Activated T-helper 17 cell treated with anti-CD3 and anti-CD28 coated beads, Interleukin-2, amount 50 U/mL, for 72 hours (primary cell): ENCODE results near the gene RHCE. TPM values are rescaled to one million over a fixed set of nuclear protein-coding genes. Genes with fewer than 3 reads are reported as not detected.
"Not testable (repeated sequence)": the region's sequence is repeated elsewhere in the genome, so short reads cannot be mapped to it uniquely, and the experiment has no call there.

ENCODE experiments used
- ATAC-seq: fragments of 150-1000 bp; cut with Tn5 transposase; replicated peaks from 2 replicates; pipeline ENCODE4 v1.10.0; 2021; ENCODE audit warnings: mild to moderate bottlenecking, moderate library complexity
- H3K27ac Mint-ChIP-seq: one replicate; pipeline ENCODE4 v1.8.0; 2022; ENCODE audit warnings: mixed read lengths
- H3K27me3 Mint-ChIP-seq: one replicate; pipeline ENCODE4 v1.8.0; 2022; ENCODE audit warnings: mixed read lengths
- H3K36me3 Mint-ChIP-seq: one replicate; pipeline ENCODE4 v1.8.0; 2022; ENCODE audit warnings: low read depth, mild to moderate bottlenecking, mixed read lengths
- H3K4me1 Mint-ChIP-seq: one replicate; pipeline ENCODE4 v1.8.0; 2022; ENCODE audit warnings: mixed read lengths
- H3K4me3 Mint-ChIP-seq: one replicate; pipeline ENCODE4 v1.8.0; 2022; ENCODE audit warnings: mild to moderate bottlenecking, mixed read lengths
- H3K9me3 Mint-ChIP-seq: one replicate; pipeline ENCODE4 v1.8.0; 2022; ENCODE audit warnings: mixed read lengths
- total RNA-seq, 2 donors: library from RNA; stranded (reverse); gene quantifications; one replicate each; pipeline ENCODE4 v1.2.3, GENCODE V29; 2022

RHCE gene
- total RNA-seq, 2 donors from 2014 or later: 1.3 TPM; not detected in 1

- H3K27me3 Mint-ChIP-seq: no peaks in the 10 kb centered on the region
- no peak for ATAC-seq
- H3K36me3 Mint-ChIP-seq: peaks cover 98% of the 10 kb centered on the region
- H3K4me3 Mint-ChIP-seq: peak overlapping the region; percentile 45
- H3K27ac Mint-ChIP-seq: peak overlapping the region; percentile 69
- peaks cover 15% of the 10 kb centered on the region for H3K4me1 Mint-ChIP-seq
- no peaks in the 10 kb centered on the region for H3K9me3 Mint-ChIP-seq
Observed at GRCh38 chr1:25356441-25356840, 64.2 kb downstream of the RHCE start.

DNA sequence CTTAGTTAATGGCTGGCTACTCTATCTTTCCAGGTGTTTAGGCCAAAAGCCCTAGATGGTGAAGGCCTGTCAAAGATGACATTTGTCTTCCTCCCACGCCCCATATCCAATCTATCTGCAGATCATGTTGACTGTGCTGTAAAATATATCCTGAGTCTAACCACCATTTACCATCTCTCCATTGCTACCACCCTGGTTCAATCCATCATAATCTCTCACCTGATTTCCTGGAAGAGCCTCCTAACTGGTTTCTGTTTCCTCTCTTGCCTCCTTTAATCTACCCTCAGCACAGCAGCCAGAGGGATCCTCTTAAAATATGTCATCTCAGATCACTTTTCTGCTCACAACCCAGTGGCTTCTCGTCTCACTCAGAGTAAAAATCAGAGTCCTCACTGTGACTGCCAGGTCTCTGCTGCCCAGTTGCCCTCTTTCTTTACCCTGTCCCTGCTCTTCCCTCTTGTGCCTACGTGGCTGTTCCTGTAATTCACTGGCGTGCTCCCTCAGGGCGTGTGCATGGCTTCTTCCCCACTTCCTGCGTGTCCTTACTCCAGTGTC lies 64.7 kb downstream of the RHCE start:
- H3K4me3 Mint-ChIP-seq: peak overlapping the region; percentile 45
- ATAC-seq: peak; percentile 55
- peaks cover 98% of the 10 kb centered on the region for H3K36me3 Mint-ChIP-seq
- H3K27me3 Mint-ChIP-seq: no peaks in the 10 kb centered on the region
- peaks cover 15% of the 10 kb centered on the region for H3K4me1 Mint-ChIP-seq
- no peaks in the 10 kb centered on the region for H3K9me3 Mint-ChIP-seq
- H3K27ac Mint-ChIP-seq: peak overlapping the region; percentile 69

- no peak for ATAC-seq
- no peaks in the 10 kb centered on the region for H3K27me3 Mint-ChIP-seq
- H3K4me3 Mint-ChIP-seq: no peak overlapping the region
- peaks cover 90% of the 10 kb centered on the region for H3K36me3 Mint-ChIP-seq
- no peaks in the 10 kb centered on the region for H3K9me3 Mint-ChIP-seq
- H3K4me1 Mint-ChIP-seq: no peaks in the 10 kb centered on the region
- no peak overlapping the region for H3K27ac Mint-ChIP-seq
Observed at GRCh38 chr1:25349606-25350005, 71.0 kb downstream of the RHCE start.

DNA sequence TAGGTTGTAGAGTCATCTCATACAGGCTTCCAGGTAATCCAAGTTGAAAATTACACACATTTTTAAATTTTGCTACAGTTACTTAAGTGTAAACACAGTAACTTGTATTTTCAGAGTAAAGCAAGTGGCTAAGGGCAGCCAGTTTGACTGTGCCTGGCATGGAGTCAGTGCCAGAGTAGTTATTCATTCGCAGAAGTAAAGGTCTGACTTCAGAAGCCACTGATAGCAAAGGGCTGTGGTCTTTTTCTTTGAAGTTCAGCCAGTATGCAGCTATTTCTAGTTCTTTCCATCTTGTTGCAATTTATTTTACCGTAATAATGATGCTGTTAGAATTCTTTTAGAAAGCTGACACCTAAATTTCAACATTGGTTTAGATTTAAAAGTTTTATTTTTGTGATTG lies 73.1 kb downstream of the RHCE start:
- Mint-ChIP-seq H3K27ac (no peak overlapping the region), H3K27me3 (no peaks in the 10 kb centered on the region), H3K4me1 (peaks cover 7% of the 10 kb centered on the region), H3K9me3 (no peaks in the 10 kb centered on the region), H3K36me3 (peaks cover 92% of the 10 kb centered on the region), H3K4me3 (no peak overlapping the region)
- ATAC-seq: no peak

DNA sequence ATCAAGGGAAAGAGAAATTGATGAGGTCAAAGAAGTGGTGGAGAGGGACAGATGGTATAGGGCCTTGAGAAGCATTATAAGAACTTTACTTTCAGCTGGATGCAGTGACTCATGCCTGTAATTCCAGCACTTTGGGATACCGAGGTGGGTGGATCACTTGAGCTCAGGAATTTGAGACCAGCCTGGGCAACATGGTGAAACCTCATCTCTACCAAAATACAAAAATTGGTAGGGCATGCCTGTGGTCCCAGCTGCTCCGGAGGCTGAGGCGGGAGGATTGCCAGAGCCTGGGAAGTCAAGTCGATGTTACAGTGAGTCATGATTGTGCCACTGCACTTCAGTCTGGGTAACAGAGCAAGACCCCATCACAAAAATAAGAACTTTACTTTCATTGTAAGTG lies 76.8 kb downstream of the RHCE start:
- H3K27me3 Mint-ChIP-seq: no peaks in the 10 kb centered on the region
- peaks cover 91% of the 10 kb centered on the region for H3K36me3 Mint-ChIP-seq
- no peak overlapping the region for H3K4me3 Mint-ChIP-seq
- ATAC-seq: no peak
- peak overlapping the region; percentile 69 for H3K27ac Mint-ChIP-seq
- H3K9me3 Mint-ChIP-seq: no peaks in the 10 kb centered on the region
- peaks cover 13% of the 10 kb centered on the region for H3K4me1 Mint-ChIP-seq

- no peak for ATAC-seq
- no peak overlapping the region for H3K27ac Mint-ChIP-seq
- H3K4me1 Mint-ChIP-seq: peaks cover 13% of the 10 kb centered on the region
- no peak overlapping the region for H3K4me3 Mint-ChIP-seq
- no peaks in the 10 kb centered on the region for H3K9me3 Mint-ChIP-seq
- H3K36me3 Mint-ChIP-seq: peaks cover 81% of the 10 kb centered on the region
- H3K27me3 Mint-ChIP-seq: no peaks in the 10 kb centered on the region
Observed at GRCh38 chr1:25342846-25343245, 77.8 kb downstream of the RHCE start.

- Mint-ChIP-seq H3K9me3 (no peaks in the 10 kb centered on the region), H3K36me3 (peaks cover 76% of the 10 kb centered on the region), H3K27ac (no peak overlapping the region), H3K4me3 (peak overlapping the region; percentile 89), H3K4me1 (peaks cover 13% of the 10 kb centered on the region), H3K27me3 (no peaks in the 10 kb centered on the region)
- no peak for ATAC-seq
Observed at GRCh38 chr1:25341746-25342145, 78.9 kb downstream of the RHCE start.

GRCh38 chr1:25338986-25339385 lies 81.6 kb downstream of the RHCE start:
- Mint-ChIP-seq H3K36me3 (peaks cover 63% of the 10 kb centered on the region), H3K27ac (peak overlapping the region; percentile 80), H3K9me3 (no peaks in the 10 kb centered on the region), H3K4me1 (peaks cover 17% of the 10 kb centered on the region), H3K27me3 (no peaks in the 10 kb centered on the region), H3K4me3 (peak overlapping the region; percentile 89)
- ATAC-seq: no peak

DNA sequence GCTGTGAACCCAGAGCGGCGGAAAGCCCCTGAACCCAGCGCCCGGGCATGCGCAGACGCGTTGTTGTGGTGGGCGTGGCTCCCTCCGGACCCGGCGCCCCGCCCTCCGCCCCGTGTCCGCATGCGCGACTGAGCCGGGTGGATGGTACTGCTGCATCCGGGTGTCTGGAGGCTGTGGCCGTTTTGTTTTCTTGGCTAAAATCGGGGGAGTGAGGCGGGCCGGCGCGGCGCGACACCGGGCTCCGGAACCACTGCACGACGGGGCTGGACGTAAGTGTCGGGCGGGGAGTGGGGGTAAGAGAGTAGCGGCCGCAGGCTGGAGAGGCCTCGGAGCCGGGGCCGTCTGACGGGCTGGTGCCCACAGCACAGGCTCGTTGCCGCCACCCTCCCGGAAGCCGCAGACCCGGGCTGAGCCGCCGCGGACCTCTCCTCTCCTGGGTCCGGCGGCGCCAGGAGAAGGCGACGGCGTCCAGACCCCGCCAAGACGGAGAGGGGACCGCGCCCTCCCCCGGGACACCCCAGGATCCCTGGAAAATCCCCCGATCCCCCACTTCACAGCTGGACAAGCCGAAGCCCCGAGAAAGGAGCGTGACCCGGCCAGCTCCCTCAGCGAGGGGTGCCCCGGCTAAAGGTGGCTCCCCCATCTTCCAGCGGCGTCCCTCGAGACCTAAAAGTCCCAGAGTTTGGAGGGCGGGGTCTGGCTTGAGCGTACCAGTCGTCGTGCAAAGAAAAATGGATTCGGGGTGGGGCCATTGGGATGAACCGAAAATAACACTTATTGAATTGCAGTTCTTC lies 82.2 kb downstream of the RHCE start, which contains the start of gene TMEM50A:
TSS of gene TMEM50A (plus strand) at position 147 of the 794 bp plus-strand sequence. CDS start 2,153 bp downstream, outside the sequence.
- H3K4me1 Mint-ChIP-seq: peaks cover 12% of the 10 kb centered on the region
- H3K27ac Mint-ChIP-seq: peak within 1 kb of the TSS; percentile 96
- no peaks in the 10 kb centered on the region for H3K27me3 Mint-ChIP-seq
- no peaks in the 10 kb centered on the region for H3K9me3 Mint-ChIP-seq
- peaks cover 63% of the 10 kb centered on the region for H3K36me3 Mint-ChIP-seq
- ATAC-seq: peak; percentile 77
- H3K4me3 Mint-ChIP-seq: peak within 1 kb of the TSS; percentile 98

DNA sequence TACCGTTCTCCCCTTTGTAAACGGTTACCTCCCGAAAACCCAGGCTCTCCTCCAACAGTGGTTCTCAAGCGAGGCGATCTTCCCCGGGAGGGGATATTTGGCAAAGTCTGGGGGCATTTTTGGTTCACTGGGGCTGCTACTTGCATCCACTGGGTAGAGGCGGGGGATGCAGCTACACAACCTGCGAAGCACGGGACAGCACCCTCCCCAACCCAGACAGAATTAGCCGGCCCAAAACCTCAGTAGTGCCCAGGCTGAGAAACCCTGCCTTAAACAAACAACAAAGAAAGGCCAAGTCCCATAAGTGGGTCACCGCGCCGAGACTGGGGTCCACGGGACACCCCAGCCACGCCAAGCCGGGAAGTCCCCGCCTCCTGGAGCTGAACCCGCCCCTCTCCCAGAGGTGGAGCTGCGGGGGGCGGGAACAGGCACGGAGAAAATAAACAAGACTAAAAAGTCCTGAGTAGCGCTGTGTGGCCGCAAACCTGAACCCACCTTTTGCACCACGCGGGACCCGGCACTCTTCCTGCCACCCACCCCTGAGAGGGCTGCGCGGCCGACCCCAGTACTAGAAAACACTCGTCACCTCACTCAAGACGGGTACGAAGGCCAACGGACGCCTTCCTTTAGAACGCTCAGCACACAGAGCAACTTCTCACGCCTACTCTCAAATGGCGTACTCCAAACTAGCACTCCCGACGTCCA lies 83.0 kb downstream of the RHCE start:
- peak; percentile 68 for ATAC-seq
- H3K27me3 Mint-ChIP-seq, H3K9me3 Mint-ChIP-seq: not testable (repeated sequence)
- Mint-ChIP-seq H3K27ac (peak overlapping the region; percentile 80), H3K36me3 (peaks cover 62% of the 10 kb centered on the region), H3K4me1 (peaks cover 10% of the 10 kb centered on the region), H3K4me3 (peak overlapping the region; percentile 89)

DNA sequence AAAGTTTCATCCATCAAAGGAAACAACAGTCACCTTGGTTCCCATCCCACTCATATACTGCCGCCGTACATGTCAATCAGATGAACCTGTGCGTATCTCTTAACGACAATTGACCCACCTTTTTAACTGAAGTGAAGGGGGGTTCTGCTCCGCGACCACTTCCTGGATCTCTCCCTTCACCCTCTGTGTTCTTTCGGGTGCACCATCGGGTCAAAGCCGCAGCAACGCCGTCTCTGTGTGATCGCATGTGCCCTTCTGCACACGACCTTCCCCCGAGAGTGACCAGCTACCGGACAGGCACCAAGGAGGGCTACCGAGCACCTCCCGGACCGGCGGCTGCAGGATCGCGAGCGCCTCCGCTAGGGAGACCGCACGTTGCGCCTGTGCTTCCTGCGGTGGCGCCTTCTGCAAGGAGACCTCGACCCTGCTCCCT lies 83.7 kb downstream of the RHCE start:
- not testable (repeated sequence) for H3K27me3 Mint-ChIP-seq, H3K9me3 Mint-ChIP-seq
- Mint-ChIP-seq H3K27ac (peak overlapping the region; percentile 96), H3K4me3 (peak overlapping the region; percentile 98), H3K36me3 (peaks cover 59% of the 10 kb centered on the region), H3K4me1 (peaks cover 10% of the 10 kb centered on the region)
- ATAC-seq: peak; percentile 15

GRCh38 chr1:25329950-25330349 lies 90.7 kb downstream of the RHCE start:
- peak overlapping the region; percentile 75 for H3K4me3 Mint-ChIP-seq
- H3K36me3 Mint-ChIP-seq: peaks cover 32% of the 10 kb centered on the region
- not testable (repeated sequence) for H3K27me3 Mint-ChIP-seq, H3K9me3 Mint-ChIP-seq
- peak; percentile 88 for ATAC-seq
- peaks cover 11% of the 10 kb centered on the region for H3K4me1 Mint-ChIP-seq
- peak overlapping the region; percentile 90 for H3K27ac Mint-ChIP-seq

- not testable (repeated sequence) for ATAC-seq
- H3K4me3 Mint-ChIP-seq: peak overlapping the region; percentile 75
Observed at GRCh38 chr1:25329336-25329735, 91.3 kb downstream of the RHCE start.

DNA sequence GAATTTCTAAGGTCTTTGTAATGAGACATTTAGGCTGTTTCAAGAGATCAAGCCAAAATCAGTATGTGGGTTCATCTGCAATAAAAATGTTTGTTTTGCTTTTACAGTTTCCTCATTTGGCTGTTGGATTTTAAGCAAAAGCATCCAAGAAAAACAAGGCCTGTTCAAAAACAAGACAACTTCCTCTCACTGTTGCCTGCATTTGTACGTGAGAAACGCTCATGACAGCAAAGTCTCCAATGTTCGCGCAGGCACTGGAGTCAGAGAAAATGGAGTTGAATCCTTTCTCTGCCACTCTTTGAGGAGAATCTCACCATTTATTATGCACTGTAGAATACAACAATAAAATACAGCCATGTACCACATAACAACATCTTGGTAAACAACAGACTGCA lies 91.8 kb downstream of the RHCE start:
- not testable (repeated sequence) for H3K27ac Mint-ChIP-seq, H3K4me3 Mint-ChIP-seq, H3K4me1 Mint-ChIP-seq, H3K9me3 Mint-ChIP-seq, H3K27me3 Mint-ChIP-seq, ATAC-seq
- H3K36me3 Mint-ChIP-seq: peaks cover 23% of the 10 kb centered on the region

More at GRCh38 chr1:25329336-25329735, 91.3 kb downstream of the RHCE start:
- H3K9me3 Mint-ChIP-seq, H3K4me1 Mint-ChIP-seq, H3K27me3 Mint-ChIP-seq: not testable (repeated sequence)
- peak overlapping the region; percentile 90 for H3K27ac Mint-ChIP-seq
- peaks cover 28% of the 10 kb centered on the region for H3K36me3 Mint-ChIP-seq
